Activated gamma-delta T cell treated with Interleukin-2 at 50 U/mL for 16 hours (primary cell): Measurements from ENCODE around the gene HTN1.
"Not testable (repeated sequence)": the region's sequence is repeated elsewhere in the genome, so short reads cannot be mapped to it uniquely, and the experiment has no call there.

Source experiments
- DNase-seq: peaks from one replicate; pipeline ENCODE4 v3.0.0-alpha.2; 2020

HTN1 gene

GRCh38 chr4:70050138-70050537, at the start of gene HTN1:
HTN1 (plus strand) TSS chr4:70050438; CDS start chr4:70053077, 2,639 bp downstream.
- DNase-seq, result not testable (repeated sequence)

- no peak for DNase-seq
Observed at GRCh38 chr4:70000711-70001110, 49.5 kb upstream of the HTN1 start.

DNA sequence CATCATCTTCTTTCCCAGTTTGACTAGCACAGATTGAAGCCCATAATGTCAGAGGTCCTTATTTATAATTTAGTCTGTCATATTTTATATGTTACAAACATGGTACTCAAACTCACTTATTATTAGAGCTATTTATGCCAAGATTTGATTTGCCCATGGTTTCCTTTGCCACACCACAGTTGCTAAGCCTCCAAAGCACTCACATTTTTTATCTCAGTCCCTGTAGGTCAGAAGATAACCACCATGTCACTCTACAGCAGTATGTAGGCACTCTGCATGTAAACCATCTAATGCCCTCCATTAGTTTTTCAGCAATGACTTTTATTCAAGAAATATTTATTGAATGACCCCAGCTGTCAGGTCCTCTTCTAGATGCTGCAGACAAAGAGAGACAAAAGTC, 47.7 kb upstream of the HTN1 start:
- no peak for DNase-seq

GRCh38 chr4:70008771-70009170, 41.5 kb upstream of the HTN1 start:
- no peak for DNase-seq

GRCh38 chr4:70019006-70019405, 31.2 kb upstream of the HTN1 start:
- DNase-seq, result not testable (repeated sequence)

- no peak for DNase-seq
Observed at GRCh38 chr4:70023218-70023617, 27.0 kb upstream of the HTN1 start.

DNA sequence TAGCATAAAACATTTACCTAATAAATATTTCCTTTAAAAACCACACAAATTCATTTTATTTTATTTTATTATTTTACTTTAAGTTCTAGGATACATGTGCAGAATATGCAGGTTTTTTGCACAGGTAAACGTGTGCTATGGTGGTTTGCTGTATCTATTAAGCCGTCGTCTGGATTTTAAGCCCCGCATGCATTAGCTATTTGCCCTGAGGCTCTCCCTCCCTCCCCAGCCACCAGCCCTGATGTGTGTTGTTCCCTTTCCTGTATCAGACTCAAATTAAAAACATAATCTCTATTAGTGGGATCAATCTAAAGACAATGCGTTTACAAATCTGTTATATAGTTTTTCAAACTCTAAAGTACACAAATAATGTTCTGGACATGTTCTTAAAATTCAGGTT, 23.2 kb upstream of the HTN1 start:
- DNase-seq, result no peak

DNA sequence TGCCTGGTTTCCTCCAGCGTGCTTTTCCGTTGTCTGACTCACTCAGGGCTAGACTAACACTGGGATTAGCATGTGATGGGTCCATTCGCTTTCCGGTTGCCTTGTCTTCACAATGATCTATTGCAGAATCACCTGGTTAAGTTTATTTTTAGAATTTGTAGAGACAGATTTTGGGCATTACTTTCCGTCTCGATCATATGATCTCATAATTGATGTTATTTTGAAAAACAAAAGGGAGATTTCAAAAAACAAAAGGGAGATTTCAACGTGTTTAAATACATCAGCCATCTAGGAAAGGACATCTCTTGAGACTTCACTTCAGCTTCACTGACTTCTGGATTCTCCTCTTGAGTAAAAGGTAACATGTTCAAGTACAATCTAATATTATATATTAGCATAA, 22.1 kb upstream of the HTN1 start, which contains the start of gene HTN3:
HTN3 (plus strand) TSS at position 301 of the 400 bp plus-strand sequence. CDS start 2,282 bp downstream, outside the sequence.
- not testable (repeated sequence) for DNase-seq

GRCh38 chr4:70037559-70037958, 12.7 kb upstream of the HTN1 start:
- not testable (repeated sequence) for DNase-seq

DNA sequence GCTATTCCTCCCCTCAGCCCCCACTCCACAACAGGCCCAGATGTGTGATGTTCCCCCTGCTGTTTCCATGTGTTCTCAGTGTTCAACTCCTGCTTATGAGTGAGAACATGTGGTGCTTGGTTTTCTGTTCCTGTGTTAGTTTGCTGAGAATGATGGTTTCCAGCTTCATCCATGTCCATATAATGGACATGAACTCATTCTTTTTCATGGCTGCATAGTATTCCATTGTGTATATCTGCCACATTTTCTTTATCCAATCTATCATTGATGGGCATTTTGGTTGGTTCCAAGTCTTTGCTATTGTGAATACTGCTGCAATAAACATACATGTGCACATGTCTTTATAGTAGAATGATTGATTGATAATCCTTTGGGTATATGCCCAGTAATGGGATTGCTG, 10.3 kb upstream of the HTN1 start:
- not testable (repeated sequence) for DNase-seq

- DNase-seq, result no peak
Observed at GRCh38 chr4:70041652-70042286, 8.5 kb upstream of the HTN1 start.

- DNase-seq, result not testable (repeated sequence)
Observed at GRCh38 chr4:70056534-70056933, 6.3 kb downstream of the HTN1 start.

DNA sequence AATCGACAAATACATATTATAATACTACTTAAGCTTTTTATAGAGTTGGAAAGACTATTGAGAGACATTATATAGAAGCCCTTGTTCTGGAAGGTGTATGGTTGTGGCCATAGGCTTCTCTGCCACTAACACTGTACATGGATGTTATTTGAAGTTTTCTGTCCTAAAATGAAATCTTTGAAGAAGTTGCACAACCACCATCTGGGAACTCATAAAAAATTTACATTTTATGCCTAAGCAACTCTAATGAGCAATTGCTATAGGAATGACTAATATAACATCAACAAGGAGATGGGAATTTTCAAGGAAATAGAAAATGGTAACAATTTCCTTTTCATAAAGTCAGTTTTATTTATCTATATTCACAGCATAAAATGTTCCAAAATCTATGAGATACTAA, 7.4 kb downstream of the HTN1 start:
- no peak for DNase-seq

DNA sequence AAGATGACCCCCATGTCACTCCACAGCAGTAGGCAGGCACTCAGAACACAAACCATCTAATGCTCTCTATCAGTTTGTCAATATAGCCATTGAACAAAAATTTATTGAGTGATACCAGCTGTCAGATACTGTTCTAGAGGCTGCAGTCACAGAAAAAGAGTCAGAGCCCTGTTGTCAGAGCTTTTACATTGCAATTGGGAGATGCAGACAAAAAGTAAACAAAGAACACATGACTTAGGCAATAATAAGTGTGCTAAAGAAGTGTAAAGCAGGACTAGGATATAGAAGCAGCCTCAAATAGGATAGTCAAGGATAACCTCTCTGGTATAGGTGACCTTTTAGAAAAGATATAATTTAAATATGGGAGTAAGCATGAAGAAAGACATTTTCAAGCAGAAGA, 8.9 kb downstream of the HTN1 start:
- no peak for DNase-seq

GRCh38 chr4:70062000-70062399, 11.8 kb downstream of the HTN1 start:
- DNase-seq, result no peak

DNA sequence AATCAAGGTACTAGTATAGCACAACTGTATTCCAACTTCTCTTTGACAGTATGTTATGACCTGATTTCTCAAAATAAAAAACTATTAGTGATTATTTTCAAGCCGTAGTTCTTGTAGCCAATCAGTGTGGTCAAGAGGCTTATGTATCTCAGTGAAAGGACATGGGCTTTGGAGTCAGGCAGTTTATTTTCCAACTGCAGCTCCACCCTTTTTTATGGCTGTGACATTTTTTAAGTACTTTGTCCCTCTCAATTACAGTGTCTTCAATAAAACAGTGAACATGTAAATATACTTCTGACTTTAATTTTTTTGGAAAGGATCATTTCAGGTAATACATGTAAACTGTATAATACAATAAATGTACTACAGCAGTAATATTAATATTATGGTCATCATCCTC, 30.0 kb downstream of the HTN1 start:
- no peak for DNase-seq

GRCh38 chr4:70099206-70099605, 49.0 kb downstream of the HTN1 start:
- DNase-seq, result no peak
